HAP-1 (cell line): Measurements from ENCODE around the gene AUTS2.
A peak's percentile ranks its signal among the peaks of the same experiment; 100 is the strongest.

Source experiments
- DNase-seq, 2 experiments: peaks; one replicate each; pipeline ENCODE4 v3.0.0-alpha.2; 2016 to 2020; ENCODE audit warnings: low spot score in 2 of 2
- H3K27me3 ChIP-seq: fragments of 250-450 bp; sonication (Bioruptor Pico); 2 replicates; pipeline ENCODE4 v1.5.1; 2020; ENCODE audit warnings: low read depth, mild to moderate bottlenecking, moderate library complexity
- H3K36me3 ChIP-seq: fragments of 250-450 bp; sonication (Bioruptor Pico); replicated peaks from 2 replicates; pipeline ENCODE4 v1.5.1; 2020; ENCODE audit warnings: mild to moderate bottlenecking
- H3K4me1 ChIP-seq: fragments of 250-450 bp; sonication (Bioruptor Pico); 2 replicates; pipeline ENCODE4 v1.5.1; 2020; ENCODE audit warnings: mild to moderate bottlenecking
- H3K4me3 ChIP-seq: fragments of 250-450 bp; sonication (Bioruptor Pico); 2 replicates; pipeline ENCODE4 v1.5.1; 2020; ENCODE audit warnings: mild to moderate bottlenecking, moderate library complexity
- H3K9me3 ChIP-seq: fragments of 250-450 bp; sonication (Bioruptor Pico); 2 replicates; pipeline ENCODE4 v1.5.1; 2020; ENCODE audit warnings: mild to moderate bottlenecking, moderate library complexity
- in situ Hi-C: fragments of 300-500 bp; cut with MboI; formaldehyde crosslinking; loops from 3 replicates; pipeline ENCODE4 v1.14.3; 2020; ENCODE audit warnings: low sequenced_read_pairs, inconsistent platforms, mixed read lengths

The AUTS2 gene

DNA sequence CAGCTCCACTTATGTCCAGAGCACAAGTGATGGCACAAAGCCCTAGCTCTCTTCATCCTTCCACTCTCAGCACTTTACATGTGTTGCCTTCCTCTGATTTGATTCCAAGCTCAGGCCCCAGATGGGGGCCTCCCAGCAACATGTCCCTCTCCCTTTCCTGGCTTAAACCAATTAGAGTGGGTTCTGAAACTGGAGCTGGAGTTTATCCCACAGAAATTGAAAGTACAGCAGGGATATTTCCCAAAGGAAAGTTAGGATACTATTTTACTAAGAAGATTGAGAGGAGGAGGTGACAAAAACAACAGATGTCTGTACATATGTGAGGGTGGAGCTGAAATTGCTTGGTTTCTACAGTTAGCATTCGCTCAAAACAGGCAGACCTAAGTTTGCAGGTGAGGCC is 724.6 kb downstream of the AUTS2 start:
- Histone ChIP-seq H3K4me3 (no peak overlapping the region), H3K9me3 (no peaks in the 10 kb centered on the region), H3K36me3 (no peaks in the 10 kb centered on the region), H3K4me1 (no peaks in the 10 kb centered on the region), H3K27me3 (no peaks in the 10 kb centered on the region)
- in situ Hi-C loops: no loop called here
- no peak for DNase-seq

DNA sequence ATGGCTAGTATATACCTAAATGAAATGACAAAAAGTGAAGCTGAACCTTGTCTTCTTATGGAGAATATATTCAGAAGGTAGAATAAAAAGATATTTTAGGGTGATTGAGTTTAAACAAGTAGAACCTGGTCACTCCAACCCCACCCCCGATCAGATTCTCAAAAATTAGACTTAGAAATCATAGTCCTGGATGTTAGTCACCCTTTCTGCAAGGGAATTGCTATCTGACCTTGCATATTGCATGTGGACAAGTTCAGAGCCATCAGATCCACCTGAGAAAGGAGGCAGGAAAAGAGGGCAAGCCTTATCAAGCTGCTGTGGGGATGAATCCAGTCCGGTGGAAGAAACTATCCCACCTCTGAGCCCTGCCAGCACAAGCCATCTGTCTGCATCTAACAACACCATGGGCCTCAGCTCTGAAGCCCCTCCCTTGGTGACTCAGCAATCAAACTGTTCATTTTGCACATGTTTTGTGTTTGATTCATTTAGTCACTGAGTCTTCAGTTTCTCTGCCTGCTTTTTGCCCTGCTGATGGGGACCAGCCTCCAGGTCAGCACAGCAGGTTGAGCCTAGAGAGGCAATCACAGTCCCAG is 727.3 kb downstream of the AUTS2 start:
- DNase-seq: no peak
- H3K4me3 ChIP-seq: no peak overlapping the region
- no peaks in the 10 kb centered on the region for H3K36me3 ChIP-seq
- H3K27me3 ChIP-seq: no peaks in the 10 kb centered on the region
- in situ Hi-C loops: no loop called here
- H3K9me3 ChIP-seq: no peaks in the 10 kb centered on the region
- no peaks in the 10 kb centered on the region for H3K4me1 ChIP-seq

DNA sequence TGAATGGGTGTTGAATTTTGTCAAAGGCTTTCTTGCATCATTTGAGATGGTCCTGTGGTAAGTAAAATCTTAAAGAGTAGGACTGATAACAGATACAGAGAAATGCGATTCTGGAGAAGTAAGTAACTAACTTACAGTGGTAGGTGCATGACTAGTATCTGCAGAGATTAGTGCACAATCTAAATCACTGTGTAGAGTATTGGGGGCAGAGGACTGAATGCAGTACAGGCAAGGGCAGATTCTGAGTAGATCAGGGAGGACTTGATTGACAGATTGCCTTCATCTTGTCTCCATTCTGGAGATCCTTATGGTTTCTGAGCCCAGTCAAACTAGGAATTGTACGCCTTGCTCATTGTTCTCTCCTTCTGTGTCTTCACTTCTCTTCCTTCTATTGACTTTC is 736.0 kb downstream of the AUTS2 start:
- H3K27me3 ChIP-seq: no peaks in the 10 kb centered on the region
- in situ Hi-C loops: no loop called here
- no peaks in the 10 kb centered on the region for H3K36me3 ChIP-seq
- DNase-seq: no peak
- no peak overlapping the region for H3K4me3 ChIP-seq
- no peaks in the 10 kb centered on the region for H3K9me3 ChIP-seq
- no peaks in the 10 kb centered on the region for H3K4me1 ChIP-seq

DNA sequence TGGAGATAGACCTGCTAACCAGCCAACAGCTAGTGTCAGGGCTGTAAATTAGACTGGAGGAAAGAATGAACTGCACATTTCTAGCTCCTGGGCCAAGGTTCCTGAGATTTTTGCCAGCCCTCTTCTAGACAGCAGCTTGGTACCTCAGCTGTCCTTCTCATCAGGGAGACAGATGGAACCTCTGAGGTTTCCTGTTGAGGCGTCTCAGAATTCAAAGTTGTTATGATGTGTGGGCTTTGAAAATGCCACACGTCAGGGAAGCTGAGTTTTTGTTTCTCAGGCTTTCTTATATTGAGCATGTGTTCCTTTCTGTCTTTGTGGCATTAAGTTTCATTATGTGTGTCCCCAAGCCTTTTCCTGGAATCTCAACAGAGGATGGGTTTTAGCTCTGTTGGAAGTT is 736.6 kb downstream of the AUTS2 start:
- Histone ChIP-seq H3K9me3 (no peaks in the 10 kb centered on the region), H3K4me1 (no peaks in the 10 kb centered on the region), H3K36me3 (no peaks in the 10 kb centered on the region), H3K27me3 (no peaks in the 10 kb centered on the region), H3K4me3 (no peak overlapping the region)
- DNase-seq: no peak
- in situ Hi-C loops: no loop called here

DNA sequence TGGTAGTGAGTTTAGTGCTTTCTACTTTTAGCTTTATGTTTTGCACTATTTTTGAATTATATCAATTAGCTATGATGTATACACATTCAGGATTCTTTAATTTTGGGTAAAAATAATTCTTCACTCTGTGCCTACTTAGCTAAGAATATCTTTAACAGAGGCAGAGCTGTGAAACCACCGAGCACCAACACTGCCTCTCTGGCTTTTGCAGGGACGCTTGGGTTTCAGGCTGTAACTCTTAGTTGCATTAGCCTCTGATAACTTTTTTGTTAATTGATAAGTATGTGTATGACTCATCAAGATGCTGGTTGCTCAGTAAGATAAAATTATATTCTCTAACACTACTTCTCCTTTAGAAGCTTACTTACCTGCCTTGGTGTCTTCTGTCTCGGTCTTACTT is 738.3 kb downstream of the AUTS2 start:
- no peak for DNase-seq
- in situ Hi-C loops: no loop called here

DNA sequence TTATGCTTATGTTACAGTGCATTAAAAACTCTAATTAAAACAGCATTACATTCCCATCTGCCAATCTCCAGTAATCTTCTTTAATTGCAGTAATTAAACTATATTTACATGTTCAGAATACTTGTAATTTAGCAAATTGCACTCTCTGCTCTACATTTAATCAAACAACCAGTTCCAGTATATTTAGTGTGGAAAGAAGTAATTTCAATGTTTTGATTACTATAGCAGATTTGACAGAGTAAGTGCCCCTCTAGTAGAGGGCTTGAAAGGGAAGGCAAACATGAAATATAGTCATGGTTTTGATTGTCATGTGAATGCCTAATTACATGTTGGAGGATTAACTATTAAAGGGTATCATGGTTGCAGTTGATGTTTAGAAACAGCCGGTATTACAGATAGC is 739.7 kb downstream of the AUTS2 start:
- no peak for DNase-seq
- Histone ChIP-seq H3K4me3 (no peak overlapping the region), H3K27me3 (0 out of 2 replicates have a peak, but pooled peaks cover 2% of the 10 kb centered on the region), H3K36me3 (no peaks in the 10 kb centered on the region), H3K9me3 (no peaks in the 10 kb centered on the region), H3K4me1 (peaks cover 11% of the 10 kb centered on the region)
- in situ Hi-C loops: no loop called here

More for the DNA sequence above, 738.3 kb downstream of the AUTS2 start:
- H3K9me3 ChIP-seq: no peaks in the 10 kb centered on the region
- H3K4me3 ChIP-seq: no peak overlapping the region
- peaks cover 5% of the 10 kb centered on the region for H3K4me1 ChIP-seq
- H3K36me3 ChIP-seq: no peaks in the 10 kb centered on the region
- 0 out of 2 replicates have a peak, but pooled peaks cover 2% of the 10 kb centered on the region for H3K27me3 ChIP-seq

DNA sequence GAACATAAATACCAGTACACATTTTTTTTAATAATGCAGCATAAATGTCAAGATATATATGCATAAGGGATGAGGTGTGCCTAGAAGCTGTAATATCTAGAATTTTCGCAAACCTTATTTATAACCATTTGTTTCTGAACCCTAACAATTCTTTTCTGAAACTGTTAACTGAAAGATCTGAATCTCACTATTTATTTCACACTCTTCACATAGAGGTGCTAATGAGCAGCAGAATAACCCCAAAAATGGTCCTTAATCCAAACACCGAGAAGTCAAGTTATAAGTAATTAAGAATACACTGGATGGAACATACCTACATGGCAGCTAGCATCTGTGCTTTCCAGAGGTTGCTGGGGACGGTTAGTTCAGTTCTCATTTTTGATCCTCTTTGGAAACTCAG is 742.0 kb downstream of the AUTS2 start:
- peaks cover 2% of the 10 kb centered on the region; the same call in 1 of the 2 replicates for H3K27me3 ChIP-seq
- H3K9me3 ChIP-seq: no peaks in the 10 kb centered on the region
- peaks cover 24% of the 10 kb centered on the region for H3K4me1 ChIP-seq
- in situ Hi-C loops: no loop called here
- no peak for DNase-seq
- H3K36me3 ChIP-seq: no peaks in the 10 kb centered on the region
- no peak overlapping the region for H3K4me3 ChIP-seq

DNA sequence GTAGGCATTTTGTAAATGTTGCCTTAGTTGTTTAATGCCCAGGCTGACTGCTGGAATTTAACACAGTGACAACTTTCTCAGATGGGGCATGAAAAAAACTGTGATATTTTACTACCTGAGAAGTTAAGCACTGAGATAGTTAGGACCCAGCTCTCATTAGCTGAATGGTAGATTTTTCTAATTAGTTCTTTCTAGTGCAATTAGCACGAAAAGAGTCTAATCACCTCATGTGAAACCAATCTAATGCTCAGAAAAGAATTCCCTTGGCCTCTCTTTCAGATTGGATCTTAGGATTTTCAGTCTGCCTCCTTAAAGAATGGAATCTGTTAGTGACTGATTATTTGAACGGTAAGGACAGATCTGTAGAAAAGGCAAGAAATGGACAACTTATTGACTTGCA is 743.2 kb downstream of the AUTS2 start:
- H3K9me3 ChIP-seq: no peaks in the 10 kb centered on the region
- no peak overlapping the region for H3K4me3 ChIP-seq
- no peaks in the 10 kb centered on the region for H3K36me3 ChIP-seq
- peaks cover 24% of the 10 kb centered on the region for H3K4me1 ChIP-seq
- no peak for DNase-seq
- in situ Hi-C loops: no loop called here
- H3K27me3 ChIP-seq: peaks cover 2% of the 10 kb centered on the region; the same call in 1 of the 2 replicates

DNA sequence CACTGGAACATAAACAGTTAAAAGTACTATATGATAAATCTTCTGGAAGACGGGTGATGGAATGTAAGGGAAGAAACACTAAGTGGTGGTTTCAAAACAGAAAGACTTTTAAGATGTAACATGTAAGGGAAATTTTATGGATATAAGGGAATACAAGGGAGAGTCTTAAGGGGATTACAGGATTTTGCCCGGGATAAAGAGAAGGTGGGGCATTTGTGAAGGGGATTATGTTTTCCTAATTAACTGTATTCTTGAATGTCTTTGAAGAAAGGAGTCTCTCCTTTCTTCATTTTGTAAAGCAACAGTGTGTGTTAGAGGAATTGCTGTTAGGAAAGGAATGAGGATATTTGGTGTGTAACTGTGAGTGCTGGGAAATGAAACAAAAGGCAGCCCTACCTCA is 745.2 kb downstream of the AUTS2 start:
- DNase-seq: peak in 1 of 2 experiments; percentile 98
- no peaks in the 10 kb centered on the region for H3K36me3 ChIP-seq
- no peaks in the 10 kb centered on the region for H3K9me3 ChIP-seq
- in situ Hi-C loops: no loop called here
- H3K27me3 ChIP-seq: peaks cover 2% of the 10 kb centered on the region; the same call in 1 of the 2 replicates
- H3K4me1 ChIP-seq: peaks cover 24% of the 10 kb centered on the region
- no peak overlapping the region for H3K4me3 ChIP-seq

DNA sequence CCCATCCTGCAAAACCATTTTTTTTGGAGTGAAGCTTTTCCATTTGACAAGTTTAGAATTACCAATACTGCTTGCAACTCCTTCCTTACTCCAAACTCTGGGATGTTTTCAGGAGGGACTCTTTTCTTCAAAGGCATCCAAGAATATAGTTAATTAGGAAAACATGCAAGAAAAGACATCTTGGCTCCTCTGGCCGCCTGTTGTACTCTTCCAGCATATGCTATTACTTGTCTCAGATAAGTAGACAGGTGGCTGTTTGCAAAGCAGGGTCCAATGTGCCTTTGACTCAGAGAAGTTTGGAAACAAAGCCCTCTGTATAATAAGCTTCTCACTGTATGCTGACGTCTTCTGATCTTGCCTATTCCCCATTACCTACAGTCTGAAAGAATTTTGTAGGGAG is 746.5 kb downstream of the AUTS2 start:
- no peak for DNase-seq
- in situ Hi-C loops: no loop called here

DNA sequence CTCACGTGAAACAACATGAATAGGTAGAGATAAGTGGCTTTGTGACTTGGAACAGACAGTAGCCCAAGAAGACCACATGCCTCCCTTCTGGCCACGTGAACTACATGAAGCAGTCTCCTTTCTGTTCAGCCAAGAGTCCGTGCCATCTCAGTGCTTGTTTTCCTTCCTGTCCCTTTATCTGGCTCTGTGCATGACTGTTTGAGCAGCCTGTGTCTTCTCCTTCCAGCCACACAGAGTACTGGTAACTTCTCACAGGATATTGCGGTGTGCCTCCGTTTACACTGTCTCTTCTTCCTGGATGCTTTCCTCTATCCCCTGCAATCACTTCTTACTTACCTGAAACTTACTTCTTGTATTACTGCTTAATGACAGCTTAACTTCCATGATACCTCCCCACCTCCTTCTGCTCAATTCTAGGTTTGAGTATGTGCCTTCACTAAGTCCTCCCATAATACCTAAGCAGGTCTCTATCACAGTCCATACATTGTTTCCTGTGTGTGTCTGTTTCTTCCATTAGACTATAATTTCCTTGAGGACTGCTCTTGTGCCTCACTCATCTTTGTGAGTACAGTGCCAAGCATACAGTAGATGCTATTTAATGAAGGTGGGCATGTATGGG is 748.7 kb downstream of the AUTS2 start:
- in situ Hi-C loops: no loop called here
- H3K4me1 ChIP-seq: peaks cover 19% of the 10 kb centered on the region
- no peaks in the 10 kb centered on the region; the same call in 1 of the 2 replicates for H3K27me3 ChIP-seq
- no peak for DNase-seq
- H3K9me3 ChIP-seq: no peaks in the 10 kb centered on the region
- no peaks in the 10 kb centered on the region for H3K36me3 ChIP-seq
- H3K4me3 ChIP-seq: no peak overlapping the region

More for the DNA sequence above, 746.5 kb downstream of the AUTS2 start:
- no peaks in the 10 kb centered on the region for H3K9me3 ChIP-seq
- peaks cover 2% of the 10 kb centered on the region; the same call in 1 of the 2 replicates for H3K27me3 ChIP-seq
- peaks cover 24% of the 10 kb centered on the region for H3K4me1 ChIP-seq
- H3K4me3 ChIP-seq: no peak overlapping the region
- no peaks in the 10 kb centered on the region for H3K36me3 ChIP-seq

DNA sequence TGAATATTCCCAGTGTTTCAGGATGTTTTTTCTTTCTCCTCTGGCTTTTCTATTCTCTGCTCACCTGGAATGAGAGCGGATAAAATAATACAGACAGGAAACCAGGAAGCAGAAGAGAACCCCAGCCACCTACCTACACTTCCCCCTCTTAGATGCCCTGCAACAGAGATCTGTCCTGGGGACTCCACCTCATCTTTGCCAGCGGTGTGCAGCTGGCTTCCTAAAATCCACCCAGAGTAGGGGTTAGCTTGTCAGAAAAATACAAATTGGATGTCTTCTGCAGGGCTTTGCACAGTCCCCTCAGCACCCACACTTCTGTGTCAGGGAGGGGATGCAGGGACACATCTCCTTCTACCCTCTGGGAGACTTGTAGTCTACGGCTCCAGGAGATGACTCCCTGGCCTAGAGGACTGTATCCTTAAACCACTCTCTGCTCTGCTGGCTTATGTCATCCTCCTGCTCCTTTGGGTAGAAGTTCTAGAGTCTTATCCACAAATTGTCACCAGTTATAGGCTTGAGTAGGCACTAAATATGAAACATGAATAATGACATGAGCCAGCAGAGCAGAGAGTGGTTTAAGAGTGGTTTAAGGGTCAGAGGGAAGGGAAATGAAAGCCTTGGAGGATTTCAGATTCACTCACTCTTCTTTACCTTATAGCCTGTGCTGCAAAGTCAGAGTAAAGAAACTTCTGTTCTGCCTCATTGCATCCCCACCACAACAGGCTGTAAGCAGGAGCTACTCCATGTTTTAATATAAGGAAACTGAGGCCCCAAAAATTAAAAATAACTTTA is 749.4 kb downstream of the AUTS2 start:
- no peaks in the 10 kb centered on the region for H3K9me3 ChIP-seq
- no peaks in the 10 kb centered on the region for H3K36me3 ChIP-seq
- no peak for DNase-seq
- no peaks in the 10 kb centered on the region; the same call in 1 of the 2 replicates for H3K27me3 ChIP-seq
- H3K4me1 ChIP-seq: peaks cover 17% of the 10 kb centered on the region
- no peak overlapping the region for H3K4me3 ChIP-seq
- in situ Hi-C loops: no loop called here

DNA sequence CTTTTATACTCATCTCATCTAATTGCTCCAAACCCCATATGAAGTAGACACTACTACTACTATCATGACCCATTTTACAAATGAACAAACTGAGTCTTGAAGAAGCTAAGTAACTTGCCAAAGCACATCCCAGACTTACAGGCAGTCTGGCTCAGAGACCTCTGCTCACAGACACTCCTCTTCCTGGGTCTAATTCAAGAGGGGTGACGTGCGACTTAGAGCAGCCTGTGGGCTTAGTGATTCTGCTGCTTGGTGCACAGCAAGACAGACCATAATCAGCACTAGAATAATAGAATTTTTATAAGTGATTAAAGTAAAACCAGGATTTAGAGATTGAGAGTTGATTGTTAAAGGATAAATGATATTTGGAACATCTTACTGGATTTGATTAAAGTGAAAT is 750.8 kb downstream of the AUTS2 start:
- in situ Hi-C loops: no loop called here
- Histone ChIP-seq H3K27me3 (no peaks in the 10 kb centered on the region; the same call in 1 of the 2 replicates), H3K36me3 (no peaks in the 10 kb centered on the region), H3K4me1 (peaks cover 7% of the 10 kb centered on the region), H3K4me3 (no peak overlapping the region), H3K9me3 (no peaks in the 10 kb centered on the region)
- no peak for DNase-seq

DNA sequence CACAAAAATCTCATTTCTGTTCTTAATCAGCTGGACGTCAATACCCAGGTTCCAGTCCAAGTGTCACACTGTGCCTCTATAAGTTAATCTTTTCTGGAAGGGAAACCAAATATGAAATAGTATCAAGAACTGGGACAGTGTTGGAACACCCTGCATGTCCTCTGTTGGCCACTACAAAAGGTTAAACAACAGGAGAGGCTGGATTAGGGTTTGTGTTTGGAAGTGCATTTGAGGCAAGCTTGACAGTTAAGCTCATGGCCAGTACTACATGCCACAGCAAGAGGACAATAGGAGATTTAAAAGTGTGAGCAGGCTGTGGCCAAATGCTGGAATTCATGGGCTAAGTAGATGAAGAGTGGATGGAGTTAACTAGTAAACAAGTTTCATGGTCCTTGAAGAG is 751.5 kb downstream of the AUTS2 start:
- Histone ChIP-seq H3K4me3 (no peak overlapping the region), H3K4me1 (peaks cover 3% of the 10 kb centered on the region), H3K9me3 (no peaks in the 10 kb centered on the region), H3K36me3 (no peaks in the 10 kb centered on the region), H3K27me3 (no peaks in the 10 kb centered on the region; the same call in 1 of the 2 replicates)
- DNase-seq: no peak
- in situ Hi-C loops: no loop called here
